Astrocyte (in vitro differentiated cells and primary cell): ENCODE measurements around the gene TBC1D14. TPM values are rescaled to one million over a fixed set of nuclear protein-coding genes. Genes with fewer than 3 reads are reported as not detected.
A peak's percentile ranks its signal among the peaks of the same experiment; 100 is the strongest.

Experiments used
- DNase-seq: peaks from one replicate; pipeline ENCODE4 v3.0.0-alpha.2; 2010; ENCODE audit warnings: low read depth
- FAIRE-seq: peaks from 2 replicates; lab custom pipeline; 2011; peaks lifted over from hg19 to GRCh38; lab: Jason Lieb, UNC
- H2AFZ ChIP-seq: 2 replicates; pipeline ENCODE4 v1.6.0; 2012; ENCODE audit warnings: low read depth, low read length, inconsistent platforms
- H3K27ac ChIP-seq: 2 replicates; pipeline ENCODE4 v1.5.1; 2011; ENCODE audit warnings: low read depth, low read length, inconsistent platforms
- H3K27me3 ChIP-seq: 2 replicates; pipeline ENCODE4 v1.6.0; 2011; ENCODE audit warnings: low read length, inconsistent platforms; ENCODE audit not compliant: insufficient read depth
- H3K36me3 ChIP-seq: 2 replicates; pipeline ENCODE4 v1.5.1; 2011; ENCODE audit warnings: low read length, inconsistent platforms; ENCODE audit not compliant: insufficient read depth
- H3K4me1 ChIP-seq: 2 replicates; pipeline ENCODE4 v1.5.1; 2011; ENCODE audit warnings: low read length, inconsistent platforms; ENCODE audit not compliant: insufficient read depth
- H3K4me2 ChIP-seq: 2 replicates; pipeline ENCODE4 v1.6.0; 2012; ENCODE audit warnings: low read length, inconsistent platforms
- H3K4me3 ChIP-seq: 2 replicates; pipeline ENCODE4 v1.5.1; 2011; ENCODE audit warnings: low read depth, mild to moderate bottlenecking, low read length, inconsistent platforms; ENCODE audit not compliant: insufficient read depth
- H3K79me2 ChIP-seq: 2 replicates; pipeline ENCODE4 v1.6.0; 2012; ENCODE audit warnings: mild to moderate bottlenecking, low read length, inconsistent platforms; ENCODE audit not compliant: insufficient read depth
- H3K9ac ChIP-seq: 2 replicates; pipeline ENCODE4 v1.6.0; 2012; ENCODE audit warnings: mild to moderate bottlenecking, low read length, inconsistent platforms
- H3K9me3 ChIP-seq: 2 replicates; pipeline ENCODE4 v1.5.1; 2012; ENCODE audit warnings: low read depth, mild to moderate bottlenecking, low read length, inconsistent platforms; ENCODE audit not compliant: insufficient read depth
- H4K20me1 ChIP-seq: 2 replicates; pipeline ENCODE4 v1.6.0; 2012; ENCODE audit warnings: low read length, inconsistent platforms; ENCODE audit not compliant: insufficient read depth
- H3K27ac Mint-ChIP-seq: one replicate; pipeline ENCODE4 v1.8.0; 2021; ENCODE audit warnings: mild to moderate bottlenecking, mixed read lengths; ENCODE audit not compliant: unreplicated experiment
- H3K27me3 Mint-ChIP-seq: one replicate; pipeline ENCODE4 v1.8.0; 2021; ENCODE audit warnings: low read depth, mixed read lengths; ENCODE audit not compliant: unreplicated experiment
- H3K36me3 Mint-ChIP-seq: one replicate; pipeline ENCODE4 v1.8.0; 2021; ENCODE audit warnings: low read depth, mixed read lengths; ENCODE audit not compliant: unreplicated experiment
- H3K4me1 Mint-ChIP-seq: one replicate; pipeline ENCODE4 v1.8.0; 2021; ENCODE audit warnings: low read depth, mixed read lengths; ENCODE audit not compliant: unreplicated experiment
- H3K4me3 Mint-ChIP-seq: one replicate; pipeline ENCODE4 v1.8.0; 2021; ENCODE audit warnings: mild to moderate bottlenecking, moderate library complexity, mixed read lengths; ENCODE audit not compliant: unreplicated experiment
- H3K9me3 Mint-ChIP-seq: one replicate; pipeline ENCODE4 v1.8.0; 2021; ENCODE audit warnings: mild to moderate bottlenecking, mixed read lengths; ENCODE audit not compliant: unreplicated experiment
- EZH2 ChIP-seq: IDR thresholded peaks from 2 replicates; pipeline ENCODE4 v1.6.1; 2012; ENCODE audit warnings: mild to moderate bottlenecking, low read length, inconsistent platforms; ENCODE audit not compliant: insufficient read depth
- total RNA-seq: library from RNA; stranded (reverse); gene quantifications from 2 replicates; pipeline ENCODE4 v1.2.1, GENCODE V29; 2021
- TF ChIP-seq, protein P1 (sequence below): IDR thresholded peaks from 2 replicates; pipeline ENCODE4 v1.5.1; 2011; ENCODE audit warnings: low read depth, mild to moderate bottlenecking, inconsistent platforms, low read length, moderate library complexity; ENCODE audit not compliant: insufficient read depth

Gene TBC1D14
- total RNA-seq, 1 donor from 2014 or later = 30.4 TPM

DNA sequence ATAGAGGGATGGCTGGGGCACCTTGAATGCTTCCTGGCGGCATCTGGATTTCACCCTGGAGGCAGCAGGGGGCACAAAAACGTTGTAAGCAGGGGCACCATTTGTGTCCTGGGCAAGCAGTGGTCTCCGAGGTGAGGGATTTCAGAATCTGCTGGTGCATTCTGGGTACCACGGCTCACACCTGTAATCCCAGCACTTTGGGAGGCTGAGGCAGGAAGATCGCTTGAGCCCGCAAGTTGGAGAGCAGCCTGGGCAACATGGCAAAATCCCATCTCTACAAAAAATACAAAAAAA, 16.8 kb upstream of the TBC1D14 start:
- TF ChIP-seq, protein P1, sequence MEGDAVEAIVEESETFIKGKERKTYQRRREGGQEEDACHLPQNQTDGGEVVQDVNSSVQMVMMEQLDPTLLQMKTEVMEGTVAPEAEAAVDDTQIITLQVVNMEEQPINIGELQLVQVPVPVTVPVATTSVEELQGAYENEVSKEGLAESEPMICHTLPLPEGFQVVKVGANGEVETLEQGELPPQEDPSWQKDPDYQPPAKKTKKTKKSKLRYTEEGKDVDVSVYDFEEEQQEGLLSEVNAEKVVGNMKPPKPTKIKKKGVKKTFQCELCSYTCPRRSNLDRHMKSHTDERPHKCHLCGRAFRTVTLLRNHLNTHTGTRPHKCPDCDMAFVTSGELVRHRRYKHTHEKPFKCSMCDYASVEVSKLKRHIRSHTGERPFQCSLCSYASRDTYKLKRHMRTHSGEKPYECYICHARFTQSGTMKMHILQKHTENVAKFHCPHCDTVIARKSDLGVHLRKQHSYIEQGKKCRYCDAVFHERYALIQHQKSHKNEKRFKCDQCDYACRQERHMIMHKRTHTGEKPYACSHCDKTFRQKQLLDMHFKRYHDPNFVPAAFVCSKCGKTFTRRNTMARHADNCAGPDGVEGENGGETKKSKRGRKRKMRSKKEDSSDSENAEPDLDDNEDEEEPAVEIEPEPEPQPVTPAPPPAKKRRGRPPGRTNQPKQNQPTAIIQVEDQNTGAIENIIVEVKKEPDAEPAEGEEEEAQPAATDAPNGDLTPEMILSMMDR = no peak
- TF ChIP-seq EZH2 = no peak
- Histone ChIP-seq H3K9me3 (no peaks in the 10 kb centered on the region), H3K4me2 (peak overlapping the region; percentile 74), H3K27me3 (no peaks in the 10 kb centered on the region), H3K79me2 (no peaks in the 10 kb centered on the region), H3K4me3 (no peak overlapping the region), H3K36me3 (no peaks in the 10 kb centered on the region), H3K9ac (peak overlapping the region; percentile 11), H4K20me1 (no peaks in the 10 kb centered on the region), H3K27ac (no peak overlapping the region), H3K4me1 (peaks cover 13% of the 10 kb centered on the region), H2AFZ (no peak overlapping the region)
- peak overlapping the region; percentile 1 for H3K27ac Mint-ChIP-seq
- FAIRE-seq (no peak), DNase-seq (no peak)
- H3K4me3 Mint-ChIP-seq = no peak overlapping the region
- H3K27me3 Mint-ChIP-seq = no peaks in the 10 kb centered on the region
- H3K9me3 Mint-ChIP-seq = no peaks in the 10 kb centered on the region
- peaks cover 15% of the 10 kb centered on the region for H3K4me1 Mint-ChIP-seq
- no peaks in the 10 kb centered on the region for H3K36me3 Mint-ChIP-seq

DNA sequence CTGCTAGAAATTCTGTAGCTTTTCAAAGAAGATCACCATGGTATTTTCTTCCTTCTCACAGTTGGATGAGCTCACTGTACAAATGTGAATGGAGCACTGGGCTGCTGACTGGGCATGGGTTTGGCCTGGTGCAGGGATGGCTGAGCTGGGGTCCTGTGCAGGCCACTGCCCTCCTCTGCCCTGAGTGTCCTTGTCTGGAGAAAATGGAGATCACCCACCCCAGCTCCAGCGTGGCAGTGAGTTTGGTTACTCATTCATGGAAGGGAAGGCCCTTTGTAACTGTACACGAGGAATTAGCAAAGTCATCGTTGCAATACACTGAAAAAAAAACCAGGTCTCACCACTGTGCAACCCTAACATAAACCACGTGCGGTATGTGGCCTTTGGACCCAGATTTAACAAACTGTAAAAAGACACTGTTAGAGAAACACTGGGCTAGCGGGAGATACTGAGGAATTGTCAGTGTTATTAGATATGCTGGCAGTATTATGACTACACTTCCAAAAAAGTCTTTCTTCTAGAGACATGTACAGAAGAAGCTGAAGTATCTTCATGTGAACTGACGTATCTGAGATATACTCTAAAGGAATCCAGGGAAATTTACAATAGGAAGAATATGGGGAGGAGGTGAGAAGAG, 16.1 kb upstream of the TBC1D14 start:
- no peak overlapping the region for H3K4me3 ChIP-seq

DNA sequence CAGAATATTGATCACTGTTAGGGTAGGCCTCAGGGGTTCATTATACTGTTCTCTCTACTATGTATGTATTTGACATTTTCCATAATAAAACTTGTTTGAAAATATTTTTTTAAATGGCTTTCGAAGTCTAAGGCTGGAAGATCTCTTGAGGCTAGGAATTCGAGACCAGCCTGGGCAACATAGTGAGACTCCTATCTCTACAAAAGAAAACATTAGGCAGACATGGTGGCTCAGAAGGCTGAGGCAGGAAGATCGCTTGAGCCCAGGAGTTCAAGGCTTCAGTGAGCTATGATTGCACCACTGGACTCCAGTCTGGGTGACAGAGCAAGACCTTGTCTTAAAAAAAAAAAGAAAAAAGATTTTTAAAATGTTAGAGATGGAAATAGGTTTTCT, 15.5 kb upstream of the TBC1D14 start:
- no peaks in the 10 kb centered on the region for H4K20me1 ChIP-seq
- no peak overlapping the region for H3K4me3 Mint-ChIP-seq
- no peaks in the 10 kb centered on the region for H3K79me2 ChIP-seq
- TF ChIP-seq, protein P1 = no peak
- TF ChIP-seq EZH2 = no peak
- no peak overlapping the region for H3K4me3 ChIP-seq
- H3K27me3 Mint-ChIP-seq = no peaks in the 10 kb centered on the region
- H3K27me3 ChIP-seq = no peaks in the 10 kb centered on the region
- no peaks in the 10 kb centered on the region for H3K36me3 ChIP-seq
- H3K4me2 ChIP-seq = no peak overlapping the region
- H3K4me1 Mint-ChIP-seq = peaks cover 15% of the 10 kb centered on the region
- FAIRE-seq (no peak), DNase-seq (no peak)
- no peak overlapping the region for H3K9ac ChIP-seq
- no peaks in the 10 kb centered on the region for H3K9me3 ChIP-seq
- peaks cover 13% of the 10 kb centered on the region for H3K4me1 ChIP-seq
- H2AFZ ChIP-seq = no peak overlapping the region
- H3K36me3 Mint-ChIP-seq = no peaks in the 10 kb centered on the region
- H3K27ac ChIP-seq = no peak overlapping the region
- no peaks in the 10 kb centered on the region for H3K9me3 Mint-ChIP-seq
- no peak overlapping the region for H3K27ac Mint-ChIP-seq

More for the DNA sequence above, 16.1 kb upstream of the TBC1D14 start:
- Mint-ChIP-seq H3K27me3 (no peaks in the 10 kb centered on the region), H3K36me3 (no peaks in the 10 kb centered on the region), H3K4me3 (no peak overlapping the region), H3K9me3 (no peaks in the 10 kb centered on the region), H3K4me1 (peaks cover 15% of the 10 kb centered on the region), H3K27ac (peak overlapping the region; percentile 89)
- no peak overlapping the region for H2AFZ ChIP-seq
- no peak overlapping the region for H3K9ac ChIP-seq
- H3K27me3 ChIP-seq = no peaks in the 10 kb centered on the region
- no peak overlapping the region for H3K27ac ChIP-seq
- FAIRE-seq (no peak), DNase-seq (peak; percentile 44)
- no peak overlapping the region for H3K4me2 ChIP-seq
- TF ChIP-seq EZH2 = no peak
- TF ChIP-seq, protein P1 = no peak
- H3K36me3 ChIP-seq = no peaks in the 10 kb centered on the region
- no peaks in the 10 kb centered on the region for H3K79me2 ChIP-seq
- peaks cover 13% of the 10 kb centered on the region for H3K4me1 ChIP-seq
- H3K9me3 ChIP-seq = no peaks in the 10 kb centered on the region
- no peaks in the 10 kb centered on the region for H4K20me1 ChIP-seq
